H1 (cell line): ENCODE results near the gene CHD5.

Experiments used
- ATF3 ChIP-seq: IDR thresholded peaks from 2 replicates; pipeline ENCODE4 v1.6.1; 2011; ENCODE audit warnings: low read depth, mild to moderate bottlenecking, low read length; ENCODE audit not compliant: insufficient read depth
- BACH1 ChIP-seq: IDR thresholded peaks from 2 replicates; pipeline ENCODE4 v1.6.1; 2012; ENCODE audit warnings: low read length, improper control_type of control experiment
- CHD2 ChIP-seq: IDR thresholded peaks from 2 replicates; pipeline ENCODE4 v1.6.1; 2012; ENCODE audit warnings: low read length, improper control_type of control experiment
- CTCF ChIP-seq, 3 experiments: IDR thresholded peaks; 1 replicate in 2 of 3; 2 replicates in 1 of 3; pipeline versions ENCODE4 v1.5.1 to v1.6.1; 2011; ENCODE audit warnings: low read length in 3 of 3, mild to moderate bottlenecking in 3 of 3, inconsistent platforms in 2 of 3, low read depth in 1 of 3, moderate library complexity in 1 of 3; ENCODE audit not compliant: insufficient read depth in 1 of 3; ENCODE audit errors: control extremely low read depth in 1 of 3
- EP300 ChIP-seq, 2 experiments: IDR thresholded peaks; 1 replicate in 1 of 2; 2 replicates in 1 of 2; pipeline ENCODE4 v1.6.1; 2011 to 2012; ENCODE audit warnings: low read depth in 2 of 2, low read length in 2 of 2, mild to moderate bottlenecking in 2 of 2, borderline replicate concordance in 1 of 2, inconsistent platforms in 1 of 2, moderate library complexity in 1 of 2
- GTF2F1 ChIP-seq: IDR thresholded peaks from 2 replicates; pipeline ENCODE4 v1.6.1; 2012; ENCODE audit warnings: low read depth, low read length, improper control_type of control experiment, borderline replicate concordance
- HDAC2 ChIP-seq, 2 experiments: fragments of 300-600 bp in 1 of 2; sonication (generic) in 1 of 2; IDR thresholded peaks; 2 replicates each; pipeline ENCODE4 v1.6.1; 2011 to 2012; ENCODE audit warnings: low read depth in 2 of 2, low read length in 2 of 2, mild to moderate bottlenecking in 2 of 2, moderate library complexity in 2 of 2, borderline replicate concordance in 1 of 2, inconsistent platforms in 1 of 2
- NANOG ChIP-seq: IDR thresholded peaks from 2 replicates; pipeline ENCODE4 v1.6.1; 2011; ENCODE audit warnings: low read length, low read depth, mild to moderate bottlenecking, inconsistent platforms; ENCODE audit not compliant: insufficient read depth, poor library complexity, severe bottlenecking
- NRF1 ChIP-seq: IDR thresholded peaks from 2 replicates; pipeline ENCODE4 v1.6.1; 2011; ENCODE audit warnings: mild to moderate bottlenecking, low read depth, low read length, improper control_type of control experiment
- POLR2AphosphoS5 ChIP-seq: IDR thresholded peaks from 2 replicates; pipeline ENCODE4 v1.6.1; 2011; ENCODE audit warnings: low read depth, low read length

GRCh38 chr1:6162341-6162740 lies 17.8 kb downstream of the CHD5 start:
- TF ChIP-seq HDAC2 (IDR thresholded peaks at IDR 0.05; ENCODE audit: borderline replicate concordance in 1 of 2, low read depth in 2 of 2, low read length in 2 of 2): no peak
- TF ChIP-seq CHD2: no peak
- TF ChIP-seq CTCF (IDR thresholded peaks at IDR 0.05; ENCODE audit: control extremely low read depth in 1 of 3, insufficient read depth in 1 of 3, low read depth in 1 of 3, low read length in 3 of 3): no peak
- no peak for TF ChIP-seq BACH1
- TF ChIP-seq POLR2AphosphoS5: no peak
- no peak for TF ChIP-seq GTF2F1
- no peak for TF ChIP-seq NRF1
- no peak for TF ChIP-seq EP300 (IDR thresholded peaks at IDR 0.05; ENCODE audit: borderline replicate concordance in 1 of 2, low read depth in 2 of 2, low read length in 2 of 2)
- no peak for TF ChIP-seq ATF3
- TF ChIP-seq NANOG: no peak
